Measurements from ENCODE around the gene SSPN.

Gene SSPN

DNA sequence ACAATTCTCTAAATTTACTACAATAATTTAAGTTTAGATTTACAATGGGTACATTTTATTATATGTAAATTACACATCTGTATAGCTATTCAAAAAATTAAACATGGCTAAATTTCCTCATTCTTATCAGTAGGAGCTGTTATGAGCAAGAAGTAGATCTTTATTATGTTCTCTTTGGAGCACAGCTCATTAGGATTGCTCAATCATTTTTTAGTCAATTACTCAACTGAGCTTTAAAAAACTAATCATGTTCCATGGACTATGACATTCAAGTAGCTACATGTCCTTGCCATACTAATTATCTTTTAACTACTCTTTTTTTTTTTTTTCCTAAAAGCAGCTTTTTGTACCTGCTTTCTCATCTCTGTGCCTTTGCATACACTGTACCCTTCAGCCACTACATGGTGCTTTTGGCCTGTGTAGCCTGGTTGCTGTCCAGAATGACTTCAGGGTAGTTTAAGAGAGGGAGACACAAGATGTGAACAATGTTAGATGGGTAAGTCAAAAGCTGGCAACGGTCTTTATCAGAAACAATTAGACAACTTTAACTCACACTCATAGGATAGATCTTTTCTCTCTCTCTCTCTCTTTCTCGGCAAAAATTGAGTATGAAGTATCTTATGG, 69.0 kb downstream of the SSPN start:
- H3K36me3 ChIP-seq (ENCODE audit: low read length), result no peaks in the 10 kb centered on the region
- H2AFZ ChIP-seq (ENCODE audit: low read depth, low read length, severe bottlenecking), result no peak overlapping the region
- no peak overlapping the region for H3K4me3 ChIP-seq (ENCODE audit: insufficient read depth, low read length, poor library complexity, severe bottlenecking)
- H3K79me2 ChIP-seq (ENCODE audit: insufficient read depth, low read length), result no peaks in the 10 kb centered on the region
- no peaks in the 10 kb centered on the region for H3F3A ChIP-seq (ENCODE audit: insufficient read depth)
- no peaks in the 10 kb centered on the region for H4K20me1 ChIP-seq (ENCODE audit: low read depth, low read length)
- no peaks in the 10 kb centered on the region for H3K9me3 ChIP-seq (ENCODE audit: insufficient read depth, low read length)
- no peak overlapping the region for H3K4me2 ChIP-seq (ENCODE audit: low read depth, low read length, poor library complexity, severe bottlenecking)
- no peak overlapping the region for H3K9ac ChIP-seq (ENCODE audit: low read length)
- H3K27me3 ChIP-seq (ENCODE audit: low read length), result no peaks in the 10 kb centered on the region
- H3K9me2 ChIP-seq (replicated peaks; ENCODE audit: insufficient read depth, low read length), result no peaks in the 10 kb centered on the region
- TF ChIP-seq, protein P1, sequence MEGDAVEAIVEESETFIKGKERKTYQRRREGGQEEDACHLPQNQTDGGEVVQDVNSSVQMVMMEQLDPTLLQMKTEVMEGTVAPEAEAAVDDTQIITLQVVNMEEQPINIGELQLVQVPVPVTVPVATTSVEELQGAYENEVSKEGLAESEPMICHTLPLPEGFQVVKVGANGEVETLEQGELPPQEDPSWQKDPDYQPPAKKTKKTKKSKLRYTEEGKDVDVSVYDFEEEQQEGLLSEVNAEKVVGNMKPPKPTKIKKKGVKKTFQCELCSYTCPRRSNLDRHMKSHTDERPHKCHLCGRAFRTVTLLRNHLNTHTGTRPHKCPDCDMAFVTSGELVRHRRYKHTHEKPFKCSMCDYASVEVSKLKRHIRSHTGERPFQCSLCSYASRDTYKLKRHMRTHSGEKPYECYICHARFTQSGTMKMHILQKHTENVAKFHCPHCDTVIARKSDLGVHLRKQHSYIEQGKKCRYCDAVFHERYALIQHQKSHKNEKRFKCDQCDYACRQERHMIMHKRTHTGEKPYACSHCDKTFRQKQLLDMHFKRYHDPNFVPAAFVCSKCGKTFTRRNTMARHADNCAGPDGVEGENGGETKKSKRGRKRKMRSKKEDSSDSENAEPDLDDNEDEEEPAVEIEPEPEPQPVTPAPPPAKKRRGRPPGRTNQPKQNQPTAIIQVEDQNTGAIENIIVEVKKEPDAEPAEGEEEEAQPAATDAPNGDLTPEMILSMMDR (IDR thresholded peaks at IDR 0.05; ENCODE audit: insufficient read depth, low read length, poor library complexity, severe bottlenecking), result no peak
- no peak for TF ChIP-seq EZH2phosphoT487 (conservative IDR thresholded peaks at IDR 0.05; ENCODE audit: low read length)
- no peak overlapping the region for H3K27ac ChIP-seq (ENCODE audit: low read depth, low read length)

DNA sequence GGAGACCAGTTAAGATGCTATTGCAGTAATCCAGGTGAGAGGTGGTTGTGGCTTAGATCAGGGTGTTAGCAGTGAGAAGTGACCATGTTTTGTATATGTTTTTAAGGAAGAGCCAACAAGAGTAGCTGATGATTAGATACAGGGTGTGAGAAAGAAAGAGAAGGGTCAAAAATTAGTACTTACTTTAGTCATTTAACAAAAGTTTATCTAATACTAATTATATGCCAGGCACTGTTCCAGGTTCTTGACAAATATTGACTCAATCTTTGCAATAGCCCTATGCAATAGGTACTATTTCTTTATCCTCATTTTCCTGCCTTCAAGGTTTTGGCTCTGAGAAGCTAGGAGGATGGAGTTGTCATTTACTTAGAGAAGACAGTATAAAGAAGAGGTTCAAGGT, 70.2 kb downstream of the SSPN start:
- no peaks in the 10 kb centered on the region for H3K27me3 ChIP-seq (ENCODE audit: low read length)
- no peaks in the 10 kb centered on the region for H3K36me3 ChIP-seq (ENCODE audit: low read length)
- H3K27ac ChIP-seq (ENCODE audit: low read depth, low read length), result no peak overlapping the region
- H3K9me2 ChIP-seq (replicated peaks; ENCODE audit: insufficient read depth, low read length), result no peaks in the 10 kb centered on the region
- no peak for TF ChIP-seq EZH2phosphoT487 (conservative IDR thresholded peaks at IDR 0.05; ENCODE audit: low read length)
- TF ChIP-seq, protein P1 (IDR thresholded peaks at IDR 0.05; ENCODE audit: insufficient read depth, low read length, poor library complexity, severe bottlenecking), result no peak
- no peaks in the 10 kb centered on the region for H3F3A ChIP-seq (ENCODE audit: insufficient read depth)
- H3K4me3 ChIP-seq (ENCODE audit: insufficient read depth, low read length, poor library complexity, severe bottlenecking), result no peak overlapping the region
- H3K79me2 ChIP-seq (ENCODE audit: insufficient read depth, low read length), result no peaks in the 10 kb centered on the region
- H3K9ac ChIP-seq (ENCODE audit: low read length), result no peak overlapping the region
- no peak overlapping the region for H2AFZ ChIP-seq (ENCODE audit: low read depth, low read length, severe bottlenecking)
- H3K9me3 ChIP-seq (ENCODE audit: insufficient read depth, low read length), result no peaks in the 10 kb centered on the region
- no peak overlapping the region for H3K4me2 ChIP-seq (ENCODE audit: low read depth, low read length, poor library complexity, severe bottlenecking)
- H4K20me1 ChIP-seq (ENCODE audit: low read depth, low read length), result no peaks in the 10 kb centered on the region

DNA sequence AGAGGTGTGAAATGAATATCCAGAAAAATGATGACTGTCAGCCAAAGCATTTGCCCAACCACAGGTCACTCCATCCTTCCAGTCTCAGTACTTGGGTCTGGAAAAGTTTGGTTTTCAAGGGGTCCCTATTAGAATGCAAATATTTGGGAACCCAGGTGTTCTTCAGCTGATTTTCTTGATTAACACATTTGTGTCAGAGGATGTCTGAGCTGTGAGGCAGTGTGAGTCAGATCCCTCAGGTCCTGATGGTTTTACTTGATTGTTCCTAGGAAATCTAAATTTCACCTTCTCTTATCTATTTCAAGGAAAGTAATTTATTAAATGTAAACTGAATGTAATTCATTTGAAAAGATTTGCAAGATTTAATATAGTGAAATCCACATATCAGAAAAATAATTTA, 71.5 kb downstream of the SSPN start:
- Histone ChIP-seq H3K27ac (ENCODE audit: low read depth, low read length) (no peak overlapping the region), H4K20me1 (ENCODE audit: low read depth, low read length) (no peaks in the 10 kb centered on the region), H3K9me2 (replicated peaks; ENCODE audit: insufficient read depth, low read length) (no peaks in the 10 kb centered on the region), H3K27me3 (ENCODE audit: low read length) (no peaks in the 10 kb centered on the region), H3K4me2 (ENCODE audit: low read depth, low read length, poor library complexity, severe bottlenecking) (no peak overlapping the region), H3K36me3 (ENCODE audit: low read length) (no peaks in the 10 kb centered on the region), H3K4me3 (ENCODE audit: insufficient read depth, low read length, poor library complexity, severe bottlenecking) (no peak overlapping the region), H2AFZ (ENCODE audit: low read depth, low read length, severe bottlenecking) (no peak overlapping the region), H3K9ac (ENCODE audit: low read length) (no peak overlapping the region), H3K79me2 (ENCODE audit: insufficient read depth, low read length) (no peaks in the 10 kb centered on the region), H3F3A (ENCODE audit: insufficient read depth) (no peaks in the 10 kb centered on the region), H3K9me3 (ENCODE audit: insufficient read depth, low read length) (no peaks in the 10 kb centered on the region)
- TF ChIP-seq, protein P1 (IDR thresholded peaks at IDR 0.05; ENCODE audit: insufficient read depth, low read length, poor library complexity, severe bottlenecking), result no peak
- no peak for TF ChIP-seq EZH2phosphoT487 (conservative IDR thresholded peaks at IDR 0.05; ENCODE audit: low read length)
